ENCODE results near the gene SWT1. TPM values are rescaled to one million over a fixed set of nuclear protein-coding genes. Genes with fewer than 3 reads are reported as not detected.
A peak's percentile ranks its signal among the peaks of the same experiment; 100 is the strongest.
"Not testable (repeated sequence)": the region's sequence is repeated elsewhere in the genome, so short reads cannot be mapped to it uniquely, and the experiment has no call there.

SWT1 gene
- total RNA-seq, 2 experiments from 2014 or later = 4.8 to 5.0 TPM

DNA sequence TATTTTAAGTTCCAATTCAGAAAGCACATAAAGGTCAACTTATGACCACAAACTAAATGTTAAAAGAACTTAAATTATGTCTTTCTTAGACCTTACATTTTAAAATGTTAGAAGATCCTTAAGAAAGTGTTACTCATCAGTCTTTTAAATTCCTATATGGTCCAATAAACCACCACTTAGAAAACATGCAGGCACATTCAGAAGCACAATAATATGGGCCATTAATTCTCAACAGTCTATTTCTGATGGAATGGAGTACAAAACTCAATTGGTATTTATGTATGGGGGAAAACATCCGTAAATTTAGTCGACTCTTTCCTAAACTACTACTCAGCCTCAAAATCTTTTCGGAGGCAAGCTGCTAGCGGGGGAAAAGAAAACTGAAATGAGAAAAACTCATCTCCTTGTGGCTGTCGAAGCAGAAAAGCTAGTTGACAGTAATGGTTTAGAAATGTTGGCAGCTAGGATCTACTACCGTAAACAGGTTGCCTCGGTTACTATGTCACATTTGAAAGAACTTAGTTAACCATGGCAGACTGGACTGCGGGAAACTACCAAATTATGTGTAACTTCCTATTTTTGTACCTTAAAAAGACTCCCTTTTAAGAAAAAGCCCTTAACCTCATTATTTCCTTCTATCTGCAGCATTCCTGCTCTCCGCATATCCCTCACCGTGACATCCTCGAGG, 1.2 kb upstream of the SWT1 start:
- POLR2A ChIA-PET = interaction anchor here (0.6 to 4.1 kb wide), 11 partner anchors 10 to 1105 kb away, joined by 3 to 30 read pairs (median 3); partner anchors contain the start of genes IVNS1ABP, NIBAN1, RNF2 and TSEN15
- Mint-ChIP-seq H3K27ac (peak overlapping the region; percentile 95), H3K27me3 (no peaks in the 10 kb centered on the region), H3K36me3 (ENCODE audit: low read depth) (peaks cover 17% of the 10 kb centered on the region), H3K4me1 (peaks cover 51% of the 10 kb centered on the region), H3K4me3 (peak overlapping the region; percentile 88), H3K9me3 (no peaks in the 10 kb centered on the region)
- CTCF ChIA-PET = interaction anchor here (6.0 kb wide), 1 partner anchor 14 kb away, joined by 34 read pairs; no protein-coding TSS in a partner anchor
- DNase-seq = no peak

DNA sequence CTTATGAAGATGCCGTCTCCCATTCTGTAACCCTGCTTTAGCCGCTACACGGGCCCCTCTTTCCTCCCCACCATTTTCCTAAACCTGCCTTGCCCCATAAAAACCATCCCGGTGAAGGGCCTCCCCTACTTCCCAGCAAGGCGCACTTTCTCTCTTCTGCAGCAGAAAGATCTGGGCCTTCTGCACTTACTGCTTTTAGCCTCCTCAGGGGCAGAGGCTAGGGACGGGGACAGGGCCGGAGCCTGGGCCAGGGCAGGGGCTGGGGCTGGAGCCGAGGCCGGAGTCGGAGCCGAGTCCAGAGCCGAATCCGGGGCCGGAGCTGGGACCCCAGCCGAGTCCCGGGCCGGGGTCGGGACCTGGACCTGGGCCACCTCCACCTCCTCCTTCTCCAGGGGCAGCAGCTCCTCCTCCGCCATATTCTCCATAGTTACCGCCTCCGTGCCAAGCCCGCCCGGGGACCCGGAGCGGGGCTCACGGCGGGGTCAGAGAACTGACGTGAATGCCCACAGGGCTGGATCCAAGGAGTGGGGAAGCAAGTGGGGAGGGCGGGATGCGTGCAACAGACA, 596 bp upstream of the SWT1 start:
- H3K4me3 Mint-ChIP-seq = peak overlapping the region; percentile 88
- no peaks in the 10 kb centered on the region for H3K9me3 Mint-ChIP-seq
- no peaks in the 10 kb centered on the region for H3K27me3 Mint-ChIP-seq
- ChIA-PET CTCF (interaction anchor here (1.4 to 6.0 kb wide), 4 partner anchors 13 to 1219 kb away, joined by 4 to 34 read pairs (median 6); partner anchors contain the start of genes ODR4 and TPR), POLR2A (interaction anchor here (0.6 to 4.1 kb wide), 12 partner anchors 9 to 1105 kb away, joined by 3 to 30 read pairs (median 3); partner anchors contain the start of genes IVNS1ABP, NIBAN1 and TSEN15)
- peak overlapping the region; percentile 95 for H3K27ac Mint-ChIP-seq
- DNase-seq = no peak
- peaks cover 13% of the 10 kb centered on the region for H3K36me3 Mint-ChIP-seq (ENCODE audit: low read depth)
- peaks cover 57% of the 10 kb centered on the region for H3K4me1 Mint-ChIP-seq

DNA sequence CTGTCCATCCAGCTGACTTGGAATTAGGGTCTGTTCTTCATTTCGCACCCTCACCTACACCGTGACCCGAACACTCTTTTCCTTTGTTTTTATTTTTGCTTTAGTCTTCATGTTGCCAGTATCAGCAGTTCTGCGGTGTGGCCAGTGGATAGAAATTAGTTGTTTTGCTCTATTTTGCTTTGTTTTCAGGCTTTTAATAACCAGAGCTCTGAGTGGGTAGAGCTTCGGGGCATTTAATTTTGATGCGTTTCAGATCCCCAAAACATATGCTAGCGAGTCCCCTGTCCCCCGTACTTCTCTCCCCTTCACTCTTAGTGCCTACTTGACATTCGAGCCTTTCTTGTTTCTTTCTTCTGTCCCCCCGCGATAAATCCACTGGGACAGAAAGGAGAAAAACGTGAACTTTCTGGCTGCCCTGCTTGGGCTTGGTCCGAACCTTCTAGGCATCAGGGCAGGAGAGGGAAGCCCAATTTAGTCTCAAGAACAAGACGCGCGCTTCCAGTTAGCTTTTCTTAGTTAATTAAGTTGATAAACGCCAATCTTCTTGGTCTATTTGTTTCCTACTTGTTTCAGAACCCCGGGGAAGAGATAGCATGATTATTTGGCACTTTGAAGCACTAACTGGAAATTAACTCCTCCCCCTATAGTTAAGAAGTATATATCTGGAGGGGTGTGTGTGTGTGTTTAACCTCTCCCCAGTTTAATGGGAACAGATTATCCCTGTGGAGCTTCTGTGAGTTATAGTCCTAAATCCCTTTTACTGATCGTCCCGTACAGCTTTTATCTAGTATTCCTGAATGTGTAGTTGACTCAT, 839 bp downstream of the SWT1 start:
- no peaks in the 10 kb centered on the region for H3K27me3 Mint-ChIP-seq
- ChIA-PET CTCF (interaction anchor here (0.7 to 6.0 kb wide), 9 partner anchors 12 to 1217 kb away, joined by 3 to 34 read pairs (median 4); partner anchors contain the start of genes ODR4, RNF2 and TPR), POLR2A (interaction anchor here (0.8 to 4.1 kb wide), 10 partner anchors 11 to 414 kb away, joined by 3 to 30 read pairs (median 4); partner anchors contain the start of genes EDEM3, IVNS1ABP, NIBAN1 and RNF2)
- peaks cover 6% of the 10 kb centered on the region for H3K36me3 Mint-ChIP-seq (ENCODE audit: low read depth)
- peak overlapping the region; percentile 88 for H3K4me3 Mint-ChIP-seq
- no peak for DNase-seq
- peaks cover 57% of the 10 kb centered on the region for H3K4me1 Mint-ChIP-seq
- peak overlapping the region; percentile 78 for H3K27ac Mint-ChIP-seq
- H3K9me3 Mint-ChIP-seq = no peaks in the 10 kb centered on the region

DNA sequence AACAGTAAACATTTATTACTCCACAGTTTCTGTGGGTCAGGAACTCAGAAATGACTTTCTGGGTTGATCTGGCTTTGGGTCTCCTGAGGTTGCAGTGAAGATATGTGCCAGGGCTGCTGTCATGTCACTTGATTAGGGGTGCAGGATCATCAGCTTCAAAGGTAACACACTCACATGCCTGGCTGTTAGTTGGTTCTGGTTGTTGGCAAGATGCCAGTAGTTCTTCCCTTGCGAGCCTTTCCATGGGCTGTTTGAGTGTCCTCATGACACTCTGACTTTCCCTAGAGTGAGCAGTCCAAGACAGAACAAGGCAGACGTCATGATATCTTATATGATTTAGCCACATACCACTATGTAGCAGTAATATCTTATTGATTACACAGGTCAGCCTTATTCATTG, 1.8 kb downstream of the SWT1 start:
- Mint-ChIP-seq H3K36me3 (ENCODE audit: low read depth) (peaks cover 8% of the 10 kb centered on the region), H3K27me3 (no peaks in the 10 kb centered on the region), H3K4me1 (peaks cover 50% of the 10 kb centered on the region), H3K27ac (no peak overlapping the region), H3K9me3 (no peaks in the 10 kb centered on the region), H3K4me3 (no peak overlapping the region)
- CTCF ChIA-PET = interaction anchor here (0.7 to 6.0 kb wide), 4 partner anchors 11 to 495 kb away, joined by 3 to 34 read pairs (median 6); no protein-coding TSS in a partner anchor
- POLR2A ChIA-PET = interaction anchor here (1.7 to 4.1 kb wide), 3 partner anchors 20 to 184 kb away, joined by 6 to 30 read pairs (median 13); partner anchors contain the start of genes IVNS1ABP and NIBAN1
- no peak for DNase-seq

DNA sequence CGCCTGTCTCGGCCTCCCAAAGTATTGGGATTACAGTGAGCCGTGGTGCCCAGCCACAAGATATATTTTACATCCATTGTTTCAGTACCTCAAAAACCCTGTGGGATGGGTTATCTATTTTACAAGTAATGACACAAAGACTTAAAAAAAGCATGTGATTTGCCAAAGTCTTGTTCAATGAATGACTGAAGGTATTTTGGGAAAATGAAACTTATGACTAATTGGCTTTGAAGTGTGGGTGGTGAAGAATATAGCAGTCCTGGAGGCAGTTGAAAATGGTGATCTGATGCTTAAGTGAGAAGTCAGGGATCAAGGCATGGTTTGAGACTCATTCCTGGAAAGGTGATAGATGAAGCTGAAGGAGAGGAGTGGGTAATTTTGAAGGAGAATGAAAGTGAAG, 3.0 kb downstream of the SWT1 start:
- no peak overlapping the region for H3K4me3 Mint-ChIP-seq
- H3K9me3 Mint-ChIP-seq = no peaks in the 10 kb centered on the region
- ChIA-PET CTCF (interaction anchor here (0.9 kb wide), 1 partner anchor 13 kb away, joined by 4 read pairs; no protein-coding TSS in a partner anchor), POLR2A (no interaction called here)
- H3K27me3 Mint-ChIP-seq = no peaks in the 10 kb centered on the region
- H3K4me1 Mint-ChIP-seq = peaks cover 44% of the 10 kb centered on the region
- H3K36me3 Mint-ChIP-seq (ENCODE audit: low read depth) = peaks cover 11% of the 10 kb centered on the region
- no peak for DNase-seq
- no peak overlapping the region for H3K27ac Mint-ChIP-seq

DNA sequence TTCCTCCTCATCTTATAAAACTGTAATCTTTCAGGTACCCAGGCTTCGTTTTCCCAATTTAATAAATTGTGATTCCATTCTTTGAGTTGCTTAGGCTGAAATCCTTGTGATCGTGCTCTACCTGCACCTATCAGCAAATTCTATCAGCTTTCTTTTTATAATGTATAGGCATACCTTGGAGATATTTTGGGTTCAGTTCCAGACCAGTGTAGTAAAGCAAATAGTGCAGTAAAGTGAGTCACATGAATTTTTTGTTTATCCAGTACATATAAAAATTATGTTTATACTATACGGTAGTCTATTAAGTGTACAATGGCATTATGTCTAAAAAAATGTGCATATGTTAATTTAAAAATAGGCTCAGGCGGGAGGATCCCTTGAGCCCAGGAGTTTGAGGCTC, 5.5 kb downstream of the SWT1 start:
- peaks cover 9% of the 10 kb centered on the region for H3K36me3 Mint-ChIP-seq (ENCODE audit: low read depth)
- H3K4me3 Mint-ChIP-seq = no peak overlapping the region
- H3K9me3 Mint-ChIP-seq = no peaks in the 10 kb centered on the region
- no peaks in the 10 kb centered on the region for H3K27me3 Mint-ChIP-seq
- H3K4me1 Mint-ChIP-seq = peaks cover 44% of the 10 kb centered on the region
- no peak overlapping the region for H3K27ac Mint-ChIP-seq
- POLR2A ChIA-PET = no interaction called here
- no peak for DNase-seq
- CTCF ChIA-PET = interaction anchor here (1.7 kb wide), 1 partner anchor 8 kb away, joined by 10 read pairs; no protein-coding TSS in a partner anchor

DNA sequence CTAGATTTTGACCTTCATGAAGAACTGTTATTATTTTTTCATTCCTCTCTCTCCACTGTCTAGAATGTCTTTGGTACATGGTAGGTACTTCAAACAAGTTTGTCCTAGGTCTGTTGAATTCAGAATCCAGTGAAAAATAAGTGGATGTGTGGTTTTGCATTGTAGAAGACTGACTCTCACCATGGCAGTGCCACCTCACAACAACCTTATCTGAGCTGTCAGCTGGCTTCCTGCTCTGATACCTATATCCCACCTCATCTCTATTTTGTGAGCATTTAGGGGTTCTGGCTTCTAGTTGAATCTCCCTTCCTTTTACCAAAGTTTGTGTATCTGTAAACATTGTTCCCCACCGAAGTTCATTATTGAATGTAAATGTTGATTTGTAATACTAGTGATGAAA, 9.1 kb downstream of the SWT1 start:
- Mint-ChIP-seq H3K27me3 (no peaks in the 10 kb centered on the region), H3K27ac (no peak overlapping the region), H3K9me3 (no peaks in the 10 kb centered on the region), H3K4me1 (peaks cover 26% of the 10 kb centered on the region), H3K36me3 (ENCODE audit: low read depth) (peaks cover 12% of the 10 kb centered on the region), H3K4me3 (no peak overlapping the region)
- no peak for DNase-seq
- POLR2A ChIA-PET = no interaction called here
- CTCF ChIA-PET = no interaction called here

DNA sequence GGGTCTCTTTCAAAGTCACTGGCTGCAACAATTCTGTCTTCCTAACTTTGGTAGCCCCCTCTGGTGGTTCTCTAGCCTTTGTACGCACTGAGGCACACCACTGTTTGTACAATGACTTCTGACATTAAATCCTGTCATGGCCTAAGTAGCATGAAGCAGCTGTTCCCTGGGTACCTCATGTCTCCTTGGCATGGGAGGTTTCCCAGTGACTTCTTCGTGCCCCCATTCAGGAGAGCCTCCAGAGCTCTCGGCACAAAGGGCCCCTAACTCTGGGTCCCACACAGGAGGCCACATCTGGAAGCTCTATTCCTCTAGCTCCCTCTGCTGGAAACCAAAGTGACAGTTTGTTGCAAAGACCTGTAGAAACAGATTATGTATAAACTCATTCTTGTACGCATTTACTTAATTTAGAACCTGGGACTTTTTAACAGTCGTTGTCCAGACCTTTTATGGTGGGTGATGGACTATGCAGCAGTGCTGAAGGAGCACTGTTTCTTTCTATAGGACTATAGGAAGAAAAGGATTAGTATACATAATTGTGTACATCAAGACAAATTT, 13.4 kb downstream of the SWT1 start:
- Mint-ChIP-seq H3K4me3 (no peak overlapping the region), H3K4me1 (peaks cover 18% of the 10 kb centered on the region), H3K9me3 (no peaks in the 10 kb centered on the region), H3K27ac (no peak overlapping the region), H3K36me3 (ENCODE audit: low read depth) (peaks cover 6% of the 10 kb centered on the region), H3K27me3 (no peaks in the 10 kb centered on the region)
- POLR2A ChIA-PET = interaction anchor here (0.7 kb wide), 1 partner anchor 14 kb away, joined by 3 read pairs; no protein-coding TSS in a partner anchor
- DNase-seq = peak; percentile 40
- CTCF ChIA-PET = interaction anchor here (0.5 to 3.2 kb wide), 31 partner anchors 9 to 784 kb away, joined by 3 to 34 read pairs (median 4); partner anchors contain the start of genes C1orf21, SWT1 and TRMT1L

DNA sequence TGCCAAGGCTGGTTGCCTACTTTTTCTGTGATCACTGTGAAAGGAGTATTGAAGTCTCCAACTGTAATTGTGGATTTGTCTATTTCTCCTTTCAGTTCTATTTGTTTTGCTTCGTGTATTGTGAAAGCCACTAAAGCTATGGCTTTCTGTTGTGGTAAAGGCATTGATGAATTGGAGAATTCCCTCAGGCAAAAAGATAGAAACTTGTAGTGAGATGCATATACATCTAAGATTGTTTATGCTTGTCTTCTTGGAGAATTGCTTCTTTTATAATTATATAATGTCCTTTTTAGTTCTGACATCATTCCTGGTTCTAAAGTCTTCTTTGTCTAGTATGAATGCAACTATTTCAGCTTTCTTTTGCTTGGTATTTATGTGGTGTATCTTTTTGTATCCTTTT, 36.8 kb downstream of the SWT1 start:
- CTCF ChIA-PET = no interaction called here
- POLR2A ChIA-PET = no interaction called here
- Mint-ChIP-seq H3K4me3 (no peak overlapping the region), H3K4me1 (no peaks in the 10 kb centered on the region), H3K27ac (no peak overlapping the region), H3K27me3 (no peaks in the 10 kb centered on the region), H3K36me3 (ENCODE audit: low read depth) (peaks cover 24% of the 10 kb centered on the region), H3K9me3 (peaks cover 4% of the 10 kb centered on the region)
- DNase-seq = no peak

DNA sequence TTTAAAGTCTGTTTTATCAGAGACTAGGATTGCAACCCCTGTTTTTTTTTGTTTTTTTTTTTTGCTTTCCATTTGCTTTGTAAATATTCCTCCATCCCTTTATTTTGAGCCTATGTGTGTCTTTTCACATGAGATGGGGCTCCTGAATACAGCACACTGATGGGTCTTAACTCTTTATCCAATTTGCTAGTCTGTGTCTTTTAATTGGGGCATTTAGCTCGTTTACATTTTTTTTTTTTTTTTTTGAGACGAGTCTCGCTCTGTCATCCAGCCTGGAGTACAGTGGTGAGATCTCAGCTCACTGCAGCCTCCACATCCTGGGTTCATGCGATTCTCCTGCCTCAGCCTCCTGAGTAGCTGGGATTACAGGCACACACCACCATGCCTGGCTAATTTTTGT, 41.7 kb downstream of the SWT1 start:
- peaks cover 32% of the 10 kb centered on the region for H3K36me3 Mint-ChIP-seq (ENCODE audit: low read depth)
- H3K4me3 Mint-ChIP-seq, H3K27ac Mint-ChIP-seq, POLR2A ChIA-PET, H3K27me3 Mint-ChIP-seq, DNase-seq, CTCF ChIA-PET, H3K9me3 Mint-ChIP-seq, H3K4me1 Mint-ChIP-seq: not testable (repeated sequence)

DNA sequence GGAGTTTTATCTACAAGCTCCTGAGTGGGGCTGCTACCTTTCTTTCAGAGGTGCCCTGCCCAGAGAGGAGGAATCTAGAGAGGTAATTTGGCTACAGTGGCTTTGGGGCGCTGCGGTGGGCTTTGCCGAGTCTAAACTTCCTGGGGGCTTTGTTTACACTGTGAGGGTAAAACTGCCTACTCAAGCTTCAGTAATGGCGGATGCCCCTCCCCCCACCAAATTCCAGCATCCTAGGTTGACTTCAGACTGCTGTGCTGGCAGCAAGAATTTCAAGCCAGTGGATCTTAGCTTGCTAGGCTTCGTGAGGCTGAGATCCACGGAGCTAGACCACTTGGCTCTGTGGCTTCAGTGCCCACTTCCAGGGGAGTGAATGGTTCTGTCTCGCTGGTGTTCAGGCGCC, 43.9 kb downstream of the SWT1 start:
- DNase-seq = no peak

DNA sequence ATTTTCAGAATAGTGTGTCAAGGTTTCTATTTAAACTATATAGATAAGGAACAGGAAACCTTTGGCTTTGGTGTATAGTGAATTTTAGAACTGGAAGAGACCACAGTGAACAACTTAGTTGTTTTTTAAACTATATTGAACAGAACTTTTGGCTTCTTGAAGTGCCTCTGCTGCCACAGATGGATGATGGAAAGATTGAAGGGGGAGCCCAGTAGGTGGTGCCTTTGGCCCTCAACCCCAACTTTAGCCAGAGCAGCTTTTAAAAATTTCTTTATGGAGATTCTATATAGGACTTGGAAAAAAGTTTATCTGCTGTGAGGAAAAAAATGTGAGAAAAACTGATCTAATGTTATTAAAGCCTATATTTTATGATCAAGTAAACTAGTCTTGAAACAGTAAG, 50.2 kb downstream of the SWT1 start:
- no peak for DNase-seq
- ChIA-PET POLR2A (no interaction called here), CTCF (interaction anchor here (0.5 to 1.2 kb wide), 2 partner anchors 15 to 374 kb away, joined by 3 read pairs; no protein-coding TSS in a partner anchor)
- Mint-ChIP-seq H3K36me3 (ENCODE audit: low read depth) (peaks cover 8% of the 10 kb centered on the region), H3K4me1 (no peaks in the 10 kb centered on the region), H3K27ac (no peak overlapping the region), H3K4me3 (no peak overlapping the region), H3K9me3 (peaks cover 8% of the 10 kb centered on the region), H3K27me3 (no peaks in the 10 kb centered on the region)

More for the DNA sequence above, 43.9 kb downstream of the SWT1 start:
- no peaks in the 10 kb centered on the region for H3K4me1 Mint-ChIP-seq
- peaks cover 29% of the 10 kb centered on the region for H3K36me3 Mint-ChIP-seq (ENCODE audit: low read depth)
- POLR2A ChIA-PET = no interaction called here
- no peak overlapping the region for H3K4me3 Mint-ChIP-seq
- H3K27ac Mint-ChIP-seq = no peak overlapping the region
- peaks cover 10% of the 10 kb centered on the region for H3K9me3 Mint-ChIP-seq
- H3K27me3 Mint-ChIP-seq = no peaks in the 10 kb centered on the region
- CTCF ChIA-PET = no interaction called here
